ENCODE data around the gene GMPS.
"Not testable (repeated sequence)": the region's sequence is repeated elsewhere in the genome, so short reads cannot be mapped to it uniquely, and the experiment has no call there.

GMPS gene

GRCh38 chr3:155870133-155870944, at the start of gene GMPS:
GMPS (plus strand) TSS chr3:155870650; CDS start chr3:155870871, 221 bp downstream.
- DNase-seq (ENCODE audit: low read depth): peak; percentile 85

DNA sequence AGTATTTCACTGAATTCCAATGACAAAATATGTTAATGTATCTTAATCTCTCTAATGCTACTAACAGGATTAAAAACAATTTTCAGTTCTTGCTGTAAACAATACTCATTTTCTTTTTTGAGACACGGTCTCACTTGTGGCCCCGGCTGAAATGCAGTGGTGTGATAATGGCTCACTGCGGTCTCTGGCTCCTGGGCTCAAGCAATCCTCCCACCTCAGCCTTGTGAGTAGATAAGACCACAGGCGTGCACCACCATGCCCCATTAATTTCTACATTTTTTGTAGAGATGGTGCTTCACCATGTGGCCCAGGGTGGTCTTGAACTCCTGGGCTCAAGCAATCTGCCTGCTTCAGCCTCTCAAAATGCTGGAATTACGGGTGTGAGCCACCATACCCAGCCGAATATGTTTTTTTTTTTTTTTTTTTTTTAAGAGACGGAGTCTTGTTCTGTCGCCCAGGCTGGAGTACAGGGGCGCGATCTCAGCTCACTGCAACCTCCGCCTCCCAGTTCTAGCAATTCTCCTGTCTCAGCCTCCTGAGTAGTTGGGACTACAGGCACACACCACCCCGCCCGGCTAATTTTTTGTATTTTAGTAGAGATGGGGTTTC, 41.9 kb upstream of the GMPS start:
- DNase-seq (ENCODE audit: low read depth): not testable (repeated sequence)

DNA sequence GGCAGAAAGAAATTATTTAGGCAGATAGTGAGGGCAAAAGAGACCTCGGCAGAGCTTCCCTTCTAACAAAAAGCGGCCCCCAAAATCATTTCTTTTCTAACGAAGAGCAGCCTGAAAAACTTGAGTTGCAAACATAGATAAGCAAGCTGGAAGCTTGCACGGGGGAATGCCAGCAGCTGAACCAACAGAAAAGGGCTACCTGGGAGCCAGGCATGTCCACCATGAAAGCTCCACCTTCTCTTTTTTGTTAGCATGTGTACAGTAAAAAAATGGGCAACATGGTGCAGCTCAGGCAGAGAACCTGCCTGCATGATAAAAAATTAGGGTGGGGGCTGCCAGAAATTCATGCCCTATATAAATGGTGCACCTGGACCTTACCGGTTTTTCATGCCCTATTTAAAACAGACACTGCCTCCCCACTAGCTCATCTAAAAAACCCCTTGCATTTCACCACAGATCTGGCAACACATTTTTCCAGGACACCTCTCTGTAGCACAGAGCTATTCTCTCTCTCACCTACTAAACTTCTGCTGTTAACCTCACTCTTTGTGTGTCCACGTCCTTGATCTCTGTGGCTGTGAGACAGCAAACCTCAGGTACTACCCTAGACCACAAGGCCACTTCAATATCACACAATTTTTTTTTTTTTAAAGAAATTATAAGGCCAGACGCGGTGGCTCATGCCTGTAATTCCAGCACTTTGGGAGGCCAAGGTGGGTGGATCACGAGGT, 34.9 kb upstream of the GMPS start:
- no peak for DNase-seq (ENCODE audit: low read depth)

DNA sequence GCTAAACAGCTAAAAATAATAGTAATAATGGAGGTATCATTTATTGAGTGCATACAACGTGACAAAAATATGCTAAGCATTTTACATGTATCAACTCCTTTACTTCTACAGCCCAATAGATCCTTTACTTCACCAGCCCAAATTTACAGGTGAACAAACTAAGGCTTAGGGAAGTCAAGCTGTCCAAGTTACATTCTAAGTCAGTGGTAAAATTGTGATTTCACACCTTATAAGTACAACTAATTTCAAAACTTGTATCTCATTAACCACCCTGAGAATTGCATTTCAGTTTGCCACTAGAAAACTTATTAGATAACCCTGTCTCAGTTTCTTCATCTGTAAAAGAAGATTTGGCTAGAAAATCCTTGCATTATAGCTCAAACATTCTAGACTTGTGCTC, 26.9 kb upstream of the GMPS start:
- DNase-seq (ENCODE audit: low read depth): no peak

DNA sequence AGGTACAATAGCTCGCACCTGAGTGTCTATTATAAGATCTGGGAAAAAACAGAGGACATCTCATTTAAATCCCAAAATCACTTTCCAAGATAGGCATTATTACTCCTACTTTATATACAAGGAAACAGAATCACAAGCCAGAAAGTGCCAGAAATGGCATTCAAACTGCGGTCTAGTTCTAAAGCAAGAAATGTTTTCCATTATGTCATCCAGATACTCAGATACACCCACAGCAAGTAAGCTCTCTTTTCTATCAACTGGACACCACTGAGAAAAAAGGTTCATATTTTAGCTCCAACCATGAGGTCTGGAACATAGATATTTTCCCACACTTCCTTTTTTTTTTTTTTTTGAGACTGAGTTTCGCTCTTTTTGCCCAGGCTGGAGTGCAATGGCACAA, 24.3 kb upstream of the GMPS start:
- DNase-seq (ENCODE audit: low read depth): no peak

DNA sequence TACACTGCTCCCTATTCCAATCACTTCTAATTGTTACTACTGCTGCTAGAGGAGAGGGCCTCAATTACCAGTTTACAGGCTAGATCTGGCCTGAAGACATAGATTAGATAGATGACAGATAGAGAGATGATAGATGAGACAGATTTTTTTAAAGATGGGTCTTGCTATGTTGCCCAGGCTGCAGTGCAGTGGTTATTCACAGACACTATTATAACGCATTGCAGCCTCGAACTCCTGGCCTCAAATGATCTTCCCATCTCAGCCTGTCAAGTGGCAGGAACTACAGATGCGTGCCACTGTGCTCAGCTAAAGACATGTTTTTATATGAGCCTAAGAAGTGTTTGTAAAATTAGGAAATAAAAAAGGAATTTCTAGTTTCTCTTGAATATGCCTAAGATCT, 22.5 kb upstream of the GMPS start:
- no peak for DNase-seq (ENCODE audit: low read depth)

DNA sequence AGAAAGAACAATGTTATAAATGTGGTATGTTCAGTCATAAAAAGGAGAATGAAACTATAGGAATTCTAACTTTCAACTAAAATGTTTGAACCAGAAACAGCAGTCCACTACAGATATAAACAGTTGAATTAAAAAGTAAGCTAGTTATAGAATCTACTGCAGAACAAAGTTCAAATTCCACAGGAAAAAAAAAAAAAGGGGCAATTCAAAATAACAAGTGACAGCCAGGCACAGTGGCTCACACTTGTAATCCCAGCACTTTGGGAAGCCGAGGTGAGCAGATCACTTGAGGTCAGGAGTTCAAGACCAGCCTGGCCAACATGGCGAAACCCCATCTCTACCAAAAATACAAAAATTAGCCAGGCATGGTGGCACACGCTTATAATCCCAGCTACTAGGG, 21.0 kb upstream of the GMPS start:
- DNase-seq (ENCODE audit: low read depth): not testable (repeated sequence)

DNA sequence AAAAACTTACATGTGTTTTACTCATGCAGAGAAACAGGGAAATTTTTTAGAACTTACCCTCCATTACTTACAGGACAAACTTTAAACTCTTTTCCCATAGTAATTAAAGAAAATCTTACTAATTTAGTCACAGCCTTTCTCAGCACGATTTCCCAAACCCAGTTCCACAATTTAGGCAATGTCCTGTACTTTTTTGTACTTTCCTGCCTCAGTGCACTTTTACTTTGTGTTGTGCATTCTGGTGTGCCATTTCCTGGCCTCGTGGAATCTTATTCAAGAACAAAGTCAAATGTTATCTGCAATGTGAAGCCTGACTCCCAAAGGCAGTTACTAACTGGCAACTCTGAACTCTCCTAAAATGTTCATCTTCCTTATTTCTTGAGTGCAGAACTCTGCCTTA, 18.1 kb upstream of the GMPS start:
- no peak for DNase-seq (ENCODE audit: low read depth)

DNA sequence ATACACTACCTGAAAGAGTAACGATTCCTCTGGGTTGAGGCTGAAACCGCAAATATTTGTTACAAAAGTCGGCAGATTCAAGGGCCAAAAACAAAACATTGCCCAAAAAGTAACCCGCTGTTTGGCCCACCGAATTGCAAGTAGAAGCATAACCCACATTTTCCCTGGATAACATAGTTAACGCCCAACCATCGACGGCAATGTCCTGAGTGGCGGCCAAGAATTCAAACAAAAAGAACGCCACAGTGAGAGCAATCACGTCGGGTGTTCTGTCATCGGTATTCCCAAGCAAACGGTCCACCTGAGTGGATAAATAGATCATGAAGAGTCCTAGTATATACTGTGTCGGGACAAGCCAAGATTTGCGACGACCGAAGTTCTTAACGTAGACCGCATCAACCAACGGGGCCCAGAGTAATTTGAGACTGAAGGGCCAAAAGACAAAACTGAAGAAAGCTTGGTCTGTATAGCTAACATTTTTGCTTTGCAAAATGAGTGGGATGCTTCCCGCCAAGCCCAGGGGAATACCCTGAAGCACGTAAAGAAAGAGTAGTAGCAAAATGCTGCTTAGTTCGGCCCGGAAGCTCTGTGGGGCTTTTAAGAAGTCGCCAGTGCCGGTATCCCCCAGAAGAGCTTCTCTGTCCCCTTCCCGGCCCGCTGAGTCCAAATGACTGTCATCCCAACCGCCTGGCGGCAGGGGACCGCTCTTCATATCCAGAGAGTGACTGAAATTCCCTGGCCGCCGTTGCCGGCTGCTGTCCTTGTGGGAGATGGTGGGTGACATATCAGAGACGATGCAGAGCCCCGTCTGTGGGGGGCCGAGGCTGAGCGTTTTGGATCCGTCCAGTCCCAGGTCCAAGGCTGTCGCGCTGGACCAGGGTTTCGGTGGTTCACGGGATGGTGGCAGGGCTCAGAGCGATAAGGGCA, 17.0 kb upstream of the GMPS start:
- DNase-seq (ENCODE audit: low read depth): no peak

DNA sequence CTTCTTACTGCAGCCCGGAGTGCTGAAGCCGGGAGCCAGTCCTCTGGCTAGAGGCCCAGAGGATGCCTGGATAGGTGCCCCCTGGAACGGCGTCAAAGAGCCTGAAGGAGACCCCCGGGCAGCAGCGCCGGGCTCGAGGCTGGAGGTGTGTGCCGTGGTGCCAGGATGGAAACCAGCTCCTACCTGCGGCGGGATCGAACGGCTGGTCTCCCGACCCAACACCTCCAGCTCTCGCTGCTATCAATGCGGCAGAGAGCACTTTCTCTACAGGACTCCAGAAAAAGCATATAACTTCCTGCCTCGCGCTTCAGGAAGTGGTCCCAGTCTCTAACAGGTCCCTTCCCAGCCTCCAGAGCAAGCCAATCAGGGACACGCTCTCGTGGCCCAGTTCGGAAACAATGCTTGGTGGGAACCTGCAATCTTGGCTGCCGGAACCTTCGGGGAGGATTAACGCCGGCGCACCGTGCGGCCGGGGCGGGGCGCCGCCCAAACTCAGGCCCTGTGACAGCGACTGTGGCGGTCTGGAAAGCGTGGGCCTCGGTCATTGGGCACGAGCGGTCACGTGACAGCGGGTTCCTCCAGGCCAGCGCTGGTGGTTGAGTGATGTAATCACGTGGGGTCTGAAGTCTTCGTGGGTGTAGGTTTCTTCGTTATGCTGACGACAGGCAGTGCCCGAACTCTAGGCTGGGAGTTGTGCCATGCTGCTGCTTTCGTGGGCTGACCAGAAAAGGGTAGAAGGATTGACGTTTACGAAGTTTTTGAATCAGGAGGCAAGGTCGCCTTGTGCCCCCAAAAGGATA, 16.1 kb upstream of the GMPS start, which contains the start of gene SLC33A1:
TSS of gene SLC33A1 (minus strand) at position 287 of the 800 bp plus-strand sequence. CDS start 430 bp downstream, outside the sequence.
- DNase-seq (ENCODE audit: low read depth): peak; percentile 99

DNA sequence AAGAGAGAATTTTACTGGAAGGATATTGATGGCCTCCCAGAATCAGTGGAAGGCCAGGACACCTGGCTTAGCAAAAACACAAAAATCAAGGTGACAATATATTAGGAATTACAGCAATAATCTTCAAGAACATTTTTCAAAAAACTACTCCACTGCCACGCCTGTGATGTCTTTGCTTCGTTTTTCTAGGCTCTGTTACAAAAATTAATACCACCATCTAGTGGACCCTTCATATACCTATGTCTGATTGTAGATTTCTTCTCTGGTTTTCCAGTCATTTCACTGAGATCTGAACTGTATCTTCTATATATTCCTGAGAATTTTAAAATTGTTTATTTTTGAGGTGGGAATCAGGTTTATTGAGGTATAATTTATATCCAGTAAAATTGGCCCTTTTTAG, 10.6 kb upstream of the GMPS start:
- no peak for DNase-seq (ENCODE audit: low read depth)

DNA sequence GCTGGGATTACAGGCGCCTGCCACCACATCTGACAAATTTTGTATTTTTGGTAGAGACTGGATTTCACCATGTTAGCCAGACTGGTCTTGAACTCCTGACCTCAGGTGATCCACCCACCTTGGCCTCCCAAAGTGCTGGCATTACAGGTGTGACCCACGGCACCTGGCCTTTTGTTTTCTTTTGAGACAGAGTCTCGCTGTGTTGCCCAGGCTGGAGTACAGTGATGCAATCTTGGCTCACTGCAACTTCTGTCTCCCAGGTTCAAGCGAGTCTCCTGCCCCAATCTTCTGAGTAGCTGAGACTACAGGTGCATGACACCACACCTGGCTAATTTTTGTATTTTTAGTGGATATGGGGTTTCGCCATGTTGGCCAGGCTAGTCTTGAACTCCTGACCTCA, 10.0 kb upstream of the GMPS start:
- not testable (repeated sequence) for DNase-seq (ENCODE audit: low read depth)

- DNase-seq (ENCODE audit: low read depth): no peak
These were observed 8.8 kb upstream of the GMPS start for GRCh38 chr3:155861476-155862183.

- DNase-seq (ENCODE audit: low read depth): peak; percentile 40
These were observed 8.0 kb upstream of the GMPS start for GRCh38 chr3:155862290-155862982.

GRCh38 chr3:155863072-155863784, 7.2 kb upstream of the GMPS start:
- DNase-seq (ENCODE audit: low read depth): no peak

DNA sequence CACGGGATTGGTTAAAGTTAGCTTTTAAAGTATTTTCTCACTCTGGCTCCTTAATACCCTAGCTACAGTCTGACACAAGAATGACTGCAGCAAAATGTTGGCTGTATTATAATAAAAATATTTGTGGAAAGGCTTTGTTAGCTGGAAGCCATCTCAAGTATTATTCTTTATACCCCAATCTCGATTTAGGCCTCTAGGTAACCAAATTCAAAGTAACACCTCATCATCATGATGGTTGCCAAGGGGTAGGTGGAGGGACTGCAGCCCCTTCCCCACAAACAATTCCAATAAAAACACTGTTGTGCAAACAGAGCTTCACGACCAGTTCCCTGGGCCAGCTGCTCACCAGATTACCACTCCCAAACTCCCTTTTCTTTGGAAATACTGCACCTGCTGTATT, 759 bp upstream of the GMPS start:
- no peak for DNase-seq (ENCODE audit: low read depth)

DNA sequence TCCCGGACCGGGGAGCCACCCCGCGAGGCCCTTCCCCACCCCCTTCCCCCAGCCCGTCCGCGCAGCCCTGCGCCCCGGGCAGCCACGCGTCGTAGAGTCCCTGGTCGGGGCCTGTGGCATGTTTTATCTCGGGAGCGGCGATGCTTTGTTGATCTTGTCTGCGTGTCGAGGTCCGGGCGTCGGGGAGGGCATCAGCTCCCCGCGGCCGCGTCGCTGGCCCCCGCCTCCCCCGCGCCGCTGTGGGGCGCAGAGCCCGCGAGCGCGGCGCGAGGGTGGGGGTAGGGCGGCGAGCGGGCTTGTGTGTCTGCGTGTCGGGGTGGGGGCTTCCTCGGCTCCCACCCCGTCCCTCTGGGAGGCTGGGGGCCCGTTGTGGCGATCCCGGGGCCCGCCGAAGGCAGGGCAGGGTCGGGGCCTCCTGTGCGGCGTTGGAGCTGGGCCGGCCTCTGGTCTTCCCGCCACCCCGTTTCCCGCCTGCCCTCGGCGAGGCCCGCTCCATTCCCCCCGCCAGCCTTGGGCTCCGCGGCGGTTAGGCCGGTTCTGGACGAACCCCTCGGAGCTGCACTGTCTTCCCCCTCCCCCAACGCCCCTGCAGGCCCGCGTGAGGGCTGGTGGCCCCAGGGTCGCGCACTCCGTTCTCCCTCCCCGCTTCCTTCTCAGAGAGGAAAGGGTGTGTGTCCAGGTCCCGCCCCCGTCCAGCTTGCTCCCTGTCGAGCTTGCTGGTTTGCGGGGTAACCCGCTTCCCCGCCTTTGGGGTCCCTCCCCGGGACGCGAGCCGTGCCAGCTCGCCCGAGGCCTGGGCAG, 695 bp downstream of the GMPS start:
- no peak for DNase-seq (ENCODE audit: low read depth)

- no peak for DNase-seq (ENCODE audit: low read depth)
These were observed 1.3 kb downstream of the GMPS start for GRCh38 chr3:155871746-155872158.
